MM.1S (cell line): Measurements from ENCODE around the gene HYAL4.

ENCODE experiments used
- DNase-seq: peaks from one replicate; pipeline ENCODE4 v3.0.0-alpha.2; 2015
- H2AFZ ChIP-seq: fragments of 300-600 bp; sonication (generic); 2 replicates; pipeline ENCODE4 v1.6.0; 2016; ENCODE audit warnings: antibody characterized with exemption, low read length
- H3F3A ChIP-seq: fragments of 300-600 bp; sonication (generic); 2 replicates; pipeline ENCODE4 v1.6.1; 2016; ENCODE audit warnings: mild to moderate bottlenecking, antibody characterized with exemption, low read length, moderate library complexity, mixed read lengths; ENCODE audit not compliant: insufficient read depth
- H3K27ac ChIP-seq: fragments of 300-600 bp; sonication (generic); 2 replicates; pipeline ENCODE4 v1.5.1; 2016; ENCODE audit warnings: mild to moderate bottlenecking, low read length
- H3K27me3 ChIP-seq: fragments of 300-600 bp; sonication (generic); replicated peaks from 2 replicates; pipeline ENCODE4 v1.6.0; 2016; ENCODE audit warnings: low read length; ENCODE audit not compliant: insufficient read depth
- H3K36me3 ChIP-seq: fragments of 300-600 bp; sonication (generic); replicated peaks from 2 replicates; pipeline ENCODE4 v1.6.1; 2016; ENCODE audit warnings: mild to moderate bottlenecking, low read length, mixed read lengths; ENCODE audit not compliant: insufficient read depth
- H3K4me1 ChIP-seq: fragments of 300-600 bp; sonication (generic); 2 replicates; pipeline ENCODE4 v1.6.1; 2016; ENCODE audit warnings: low read length, mixed read lengths
- H3K4me2 ChIP-seq: fragments of 300-600 bp; sonication (generic); 2 replicates; pipeline ENCODE4 v1.6.0; 2016; ENCODE audit warnings: low read depth, low read length
- H3K4me3 ChIP-seq: fragments of 300-600 bp; sonication (generic); 2 replicates; pipeline ENCODE4 v1.5.1; 2016; ENCODE audit warnings: low read length, mixed read lengths
- H3K79me2 ChIP-seq: fragments of 300-600 bp; sonication (generic); 2 replicates; pipeline ENCODE4 v1.6.1; 2016; ENCODE audit warnings: mixed run types, low read length, mixed read lengths
- H3K9ac ChIP-seq: fragments of 300-600 bp; sonication (generic); 2 replicates; pipeline ENCODE4 v1.6.1; 2016; ENCODE audit warnings: low read length, mixed read lengths
- H3K9me2 ChIP-seq: fragments of 300-600 bp; sonication (generic); replicated peaks from 2 replicates; pipeline ENCODE4 v1.6.1; 2016; ENCODE audit warnings: mild to moderate bottlenecking, low read length, mixed read lengths; ENCODE audit not compliant: insufficient read depth
- H3K9me3 ChIP-seq: fragments of 300-600 bp; sonication (generic); replicated peaks from 2 replicates; pipeline ENCODE4 v1.6.1; 2016; ENCODE audit warnings: mild to moderate bottlenecking, low read length, mixed read lengths; ENCODE audit not compliant: insufficient read depth
- H4K20me1 ChIP-seq: fragments of 300-600 bp; sonication (generic); 2 replicates; pipeline ENCODE4 v1.6.1; 2016; ENCODE audit warnings: mild to moderate bottlenecking, low read length, moderate library complexity, mixed read lengths; ENCODE audit not compliant: insufficient read depth
- CTCF ChIP-seq: fragments of 300-600 bp; sonication (generic); IDR thresholded peaks from 2 replicates; pipeline ENCODE4 v1.5.1; 2016; ENCODE audit warnings: antibody characterized with exemption, low read length, mixed read lengths
- EZH2 ChIP-seq: fragments of 300-600 bp; sonication (generic); optimal IDR thresholded peaks from 2 replicates; pipeline ENCODE3; 2017; ENCODE audit warnings: low read depth, mild to moderate bottlenecking, antibody characterized with exemption, low read length, mixed read lengths
- EZH2phosphoT487 ChIP-seq: fragments of 300-600 bp; sonication (generic); IDR thresholded peaks from 2 replicates; pipeline ENCODE4 v1.6.1; 2018; ENCODE audit warnings: antibody characterized with exemption, low read length

The HYAL4 gene

GRCh38 chr7:123823898-123824753 is 20.8 kb upstream of the HYAL4 start:
- H3K4me3 ChIP-seq = no peak overlapping the region
- DNase-seq = no peak
- H3K27ac ChIP-seq = no peak overlapping the region
- H4K20me1 ChIP-seq = no peaks in the 10 kb centered on the region
- no peak overlapping the region for H2AFZ ChIP-seq
- no peaks in the 10 kb centered on the region for H3K4me1 ChIP-seq
- no peaks in the 10 kb centered on the region for H3K27me3 ChIP-seq
- no peaks in the 10 kb centered on the region for H3K36me3 ChIP-seq
- no peak overlapping the region for H3K9ac ChIP-seq
- no peaks in the 10 kb centered on the region for H3K79me2 ChIP-seq
- H3K9me3 ChIP-seq = no peaks in the 10 kb centered on the region
- TF ChIP-seq EZH2phosphoT487 (no peak), EZH2 (no peak), CTCF (no peak)
- H3F3A ChIP-seq = no peaks in the 10 kb centered on the region
- H3K9me2 ChIP-seq = no peaks in the 10 kb centered on the region
- H3K4me2 ChIP-seq = no peak overlapping the region

GRCh38 chr7:123824754-123825067 is 20.3 kb upstream of the HYAL4 start:
- no peak overlapping the region for H3K9ac ChIP-seq
- H3K4me3 ChIP-seq = no peak overlapping the region
- H3F3A ChIP-seq = no peaks in the 10 kb centered on the region
- no peaks in the 10 kb centered on the region for H3K36me3 ChIP-seq
- no peaks in the 10 kb centered on the region for H3K9me3 ChIP-seq
- no peaks in the 10 kb centered on the region for H3K4me1 ChIP-seq
- no peak overlapping the region for H2AFZ ChIP-seq
- H3K9me2 ChIP-seq = no peaks in the 10 kb centered on the region
- TF ChIP-seq EZH2 = no peak
- no peak for TF ChIP-seq EZH2phosphoT487
- TF ChIP-seq CTCF = no peak
- no peaks in the 10 kb centered on the region for H3K27me3 ChIP-seq
- H3K27ac ChIP-seq = no peak overlapping the region
- no peak for DNase-seq
- no peak overlapping the region for H3K4me2 ChIP-seq
- H4K20me1 ChIP-seq = no peaks in the 10 kb centered on the region
- no peaks in the 10 kb centered on the region for H3K79me2 ChIP-seq

GRCh38 chr7:123828805-123829204 is 16.2 kb upstream of the HYAL4 start:
- Histone ChIP-seq H2AFZ (no peak overlapping the region), H3K4me2 (no peak overlapping the region), H3K36me3 (no peaks in the 10 kb centered on the region), H3F3A (no peaks in the 10 kb centered on the region), H3K79me2 (no peaks in the 10 kb centered on the region), H3K9me3 (no peaks in the 10 kb centered on the region), H4K20me1 (no peaks in the 10 kb centered on the region), H3K9me2 (no peaks in the 10 kb centered on the region), H3K27ac (no peak overlapping the region), H3K4me3 (no peak overlapping the region), H3K27me3 (no peaks in the 10 kb centered on the region), H3K9ac (no peak overlapping the region), H3K4me1 (no peaks in the 10 kb centered on the region)
- no peak for TF ChIP-seq EZH2
- TF ChIP-seq CTCF = no peak
- no peak for TF ChIP-seq EZH2phosphoT487
- no peak for DNase-seq
